ENCODE data around the gene HNRNPA3.

The HNRNPA3 gene

DNA sequence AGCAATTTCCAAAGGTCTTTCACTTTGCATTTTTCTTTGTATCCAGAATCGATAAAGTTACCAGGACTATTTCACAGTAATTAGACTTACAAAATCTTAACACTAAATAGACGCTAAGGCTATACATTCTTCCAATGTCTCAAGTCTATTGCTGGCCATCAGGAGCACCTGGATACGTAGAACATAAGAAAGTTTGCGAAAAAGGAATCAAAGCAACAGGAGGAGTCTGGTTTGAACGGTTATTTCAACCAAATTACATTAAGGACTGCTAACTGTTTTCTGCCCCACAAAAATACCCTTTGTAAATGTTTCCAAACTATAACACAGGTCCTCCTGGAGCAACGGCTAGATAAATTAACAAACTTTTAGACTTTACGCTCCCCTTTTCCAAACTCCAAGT, 1.4 kb upstream of the HNRNPA3 start:
- no peaks in the 10 kb centered on the region for H3K79me1 ChIP-seq (ENCODE audit: low read depth, low read length)
- H3K23ac ChIP-seq (ENCODE audit: low read depth, low read length, poor library complexity): no peak overlapping the region
- H3K4me2 ChIP-seq (ENCODE audit: insufficient read depth, low read length, poor library complexity, severe bottlenecking): no peak overlapping the region
- no peak overlapping the region for H3K27ac ChIP-seq (replicated peaks; ENCODE audit: low read length)
- H2AK5ac ChIP-seq (ENCODE audit: low read depth, low read length): no peak overlapping the region
- peak overlapping the region; percentile 27 for H2AFZ ChIP-seq (ENCODE audit: low read length)
- no peaks in the 10 kb centered on the region for H3K9me3 ChIP-seq (replicated peaks in 1 of 2; ENCODE audit: control insufficient read depth in 2 of 2, insufficient read depth in 1 of 2, low read depth in 1 of 2, low read length in 2 of 2)
- H2BK5ac ChIP-seq (ENCODE audit: low read length): no peak overlapping the region
- H3K4ac ChIP-seq (ENCODE audit: low read length): no peak overlapping the region
- DNase-seq (ENCODE audit: low spot score): no peak
- H3K14ac ChIP-seq (ENCODE audit: low read length): no peak overlapping the region
- no peak overlapping the region for H2BK15ac ChIP-seq (ENCODE audit: low read length)
- H3K4me1 ChIP-seq (ENCODE audit: control insufficient read depth in 2 of 2, insufficient read depth in 1 of 2, low read depth in 1 of 2, low read length in 2 of 2): peaks cover 0 to 1% of the 10 kb centered on the region in 2 donors
- no peaks in the 10 kb centered on the region for H3K27me3 ChIP-seq (ENCODE audit: control insufficient read depth in 3 of 3, insufficient read depth in 3 of 3, low read depth in 1 of 3, low read length in 3 of 3)
- peaks cover 1 to 27% of the 10 kb centered on the region in 2 donors for H3K36me3 ChIP-seq (replicated peaks in 1 of 2; ENCODE audit: control insufficient read depth in 2 of 2, insufficient read depth in 2 of 2, low read length in 2 of 2)
- no peak overlapping the region for H4K8ac ChIP-seq (ENCODE audit: low read depth, low read length)
- no peak overlapping the region for H3K9ac ChIP-seq (ENCODE audit: low read depth, low read length, poor library complexity)
- no peak overlapping the region for H2BK12ac ChIP-seq (ENCODE audit: low read length)
- H4K91ac ChIP-seq (ENCODE audit: low read depth, low read length, poor library complexity): no peak overlapping the region
- peak overlapping the region in 1 of 2 donors; percentile 69 for H3K4me3 ChIP-seq (ENCODE audit: low read length in 2 of 2)
- H2BK120ac ChIP-seq (ENCODE audit: low read depth, low read length): no peak overlapping the region
- no CpG with 5 or more reads among the region's 7 CpGs for WGBS, 2 donors (ENCODE audit: extremely low coverage in 2 of 2, insufficient read length in 2 of 2, insufficient replicate concordance in 1 of 2)
- no peak overlapping the region for H3K18ac ChIP-seq (ENCODE audit: low read length)

DNA sequence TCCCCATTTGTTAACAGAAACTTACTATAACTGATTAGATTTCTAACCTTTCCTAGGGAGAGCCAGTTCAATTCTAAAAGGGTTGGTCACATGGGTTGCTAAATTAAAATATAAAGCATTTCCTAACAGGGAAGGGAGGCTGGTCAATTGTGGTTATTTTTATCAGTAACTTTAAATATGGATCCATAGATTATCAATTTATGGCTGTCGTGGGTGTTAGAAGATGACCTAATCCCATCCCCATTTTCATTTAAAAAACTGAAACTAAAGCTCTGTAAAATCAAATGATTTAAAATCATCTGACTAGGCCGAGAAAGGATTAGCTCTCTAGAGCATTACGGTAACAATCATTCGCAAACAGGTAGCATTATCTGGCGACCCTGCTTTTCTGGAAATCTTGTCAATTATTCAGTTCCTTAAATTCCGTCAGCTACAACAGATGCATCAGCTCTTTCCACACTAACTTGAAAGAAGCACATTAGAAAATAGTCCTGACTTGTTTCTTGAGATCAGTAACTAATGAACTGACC, 953 bp upstream of the HNRNPA3 start:
- H4K8ac ChIP-seq (ENCODE audit: low read depth, low read length): peak overlapping the region; percentile 89
- no peak overlapping the region for H3K23ac ChIP-seq (ENCODE audit: low read depth, low read length, poor library complexity)
- H2AK5ac ChIP-seq (ENCODE audit: low read depth, low read length): no peak overlapping the region
- peaks cover 4 to 31% of the 10 kb centered on the region in 2 donors for H3K36me3 ChIP-seq (replicated peaks in 1 of 2; ENCODE audit: control insufficient read depth in 2 of 2, insufficient read depth in 2 of 2, low read length in 2 of 2)
- H2BK12ac ChIP-seq (ENCODE audit: low read length): no peak overlapping the region
- WGBS, 2 donors (ENCODE audit: extremely low coverage in 2 of 2, insufficient read length in 2 of 2, insufficient replicate concordance in 1 of 2): no CpG with 5 or more reads among the region's 6 CpGs
- no peak for DNase-seq (ENCODE audit: low spot score)
- no peak overlapping the region for H4K91ac ChIP-seq (ENCODE audit: low read depth, low read length, poor library complexity)
- peak overlapping the region; percentile 59 for H2AFZ ChIP-seq (ENCODE audit: low read length)
- H3K14ac ChIP-seq (ENCODE audit: low read length): no peak overlapping the region
- H2BK15ac ChIP-seq (ENCODE audit: low read length): no peak overlapping the region
- no peaks in the 10 kb centered on the region for H3K27me3 ChIP-seq (ENCODE audit: control insufficient read depth in 3 of 3, insufficient read depth in 3 of 3, low read depth in 1 of 3, low read length in 3 of 3)
- peaks cover 0 to 1% of the 10 kb centered on the region in 2 donors for H3K4me1 ChIP-seq (ENCODE audit: control insufficient read depth in 2 of 2, insufficient read depth in 1 of 2, low read depth in 1 of 2, low read length in 2 of 2)
- H3K18ac ChIP-seq (ENCODE audit: low read length): no peak overlapping the region
- H3K4me2 ChIP-seq (ENCODE audit: insufficient read depth, low read length, poor library complexity, severe bottlenecking): peak overlapping the region; percentile 71
- H3K27ac ChIP-seq (replicated peaks; ENCODE audit: low read length): peak overlapping the region; percentile 87
- H3K9me3 ChIP-seq (replicated peaks in 1 of 2; ENCODE audit: control insufficient read depth in 2 of 2, insufficient read depth in 1 of 2, low read depth in 1 of 2, low read length in 2 of 2): no peaks in the 10 kb centered on the region
- no peak overlapping the region for H2BK120ac ChIP-seq (ENCODE audit: low read depth, low read length)
- H3K9ac ChIP-seq (ENCODE audit: low read depth, low read length, poor library complexity): no peak overlapping the region
- H3K79me1 ChIP-seq (ENCODE audit: low read depth, low read length): no peaks in the 10 kb centered on the region
- no peak overlapping the region for H3K4ac ChIP-seq (ENCODE audit: low read length)
- peak overlapping the region; percentile 69 to 81 for H3K4me3 ChIP-seq (ENCODE audit: low read length in 2 of 2)
- no peak overlapping the region for H2BK5ac ChIP-seq (ENCODE audit: low read length)

DNA sequence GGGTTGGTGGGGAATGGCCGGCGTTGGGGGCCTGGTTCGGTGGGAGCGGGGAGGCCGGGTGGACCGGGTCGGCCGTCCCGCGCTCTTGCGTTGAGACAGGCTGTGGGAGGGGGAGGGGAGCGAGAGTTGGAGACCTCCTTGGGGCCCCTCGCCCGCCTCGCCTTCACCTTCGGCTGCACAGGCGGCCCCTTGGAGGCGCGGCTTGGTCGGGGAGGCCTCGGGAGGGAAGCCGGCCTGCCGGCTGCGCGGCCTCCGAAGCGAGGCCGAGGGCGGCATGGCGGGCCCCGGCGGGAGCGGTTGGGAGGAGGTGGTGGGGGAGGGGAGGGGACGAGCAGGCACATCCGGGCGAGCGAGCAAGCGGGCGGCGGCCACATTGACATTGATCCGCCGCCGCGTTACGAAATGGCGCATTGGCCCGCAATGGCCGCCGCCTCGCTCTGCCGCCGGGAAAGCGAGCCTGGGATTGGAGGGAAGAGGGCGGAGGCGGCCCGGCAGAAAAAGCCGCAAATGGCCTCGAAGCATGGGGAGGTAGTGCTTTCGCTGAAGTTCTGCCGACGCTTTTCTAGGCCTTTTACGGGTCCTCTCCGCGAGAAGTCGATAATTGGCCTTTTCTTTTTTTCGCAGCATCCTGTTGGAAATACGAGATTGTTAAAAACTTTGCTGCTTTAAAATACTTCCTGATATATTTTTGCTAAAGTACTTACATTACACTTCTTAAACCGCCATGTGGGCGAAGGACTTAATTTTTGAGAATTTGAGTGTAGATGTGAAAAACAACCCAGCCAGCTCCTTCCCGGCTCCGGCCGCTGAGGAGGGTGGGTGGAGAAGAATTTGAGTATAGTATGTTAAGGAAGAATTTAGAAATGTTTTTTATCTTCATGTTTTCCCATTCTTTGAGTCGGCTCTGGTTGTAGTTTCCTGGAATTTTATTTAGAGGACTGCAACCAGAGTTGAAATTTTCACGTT, 580 bp downstream of the HNRNPA3 start:
- Histone ChIP-seq H2BK15ac (ENCODE audit: low read length) (no peak overlapping the region), H3K4me1 (ENCODE audit: control insufficient read depth in 2 of 2, insufficient read depth in 1 of 2, low read depth in 1 of 2, low read length in 2 of 2) (peaks cover 0 to 1% of the 10 kb centered on the region in 2 donors), H3K18ac (ENCODE audit: low read length) (peak overlapping the region; percentile 99), H3K23ac (ENCODE audit: low read depth, low read length, poor library complexity) (peak overlapping the region; percentile 80), H3K4me3 (ENCODE audit: low read length in 2 of 2) (peak overlapping the region; percentile 69 to 85), H3K14ac (ENCODE audit: low read length) (no peak overlapping the region), H4K8ac (ENCODE audit: low read depth, low read length) (no peak overlapping the region), H2AFZ (ENCODE audit: low read length) (peak overlapping the region; percentile 88), H3K27me3 (ENCODE audit: control insufficient read depth in 3 of 3, insufficient read depth in 3 of 3, low read depth in 1 of 3, low read length in 3 of 3) (no peaks in the 10 kb centered on the region), H2BK120ac (ENCODE audit: low read depth, low read length) (no peak overlapping the region), H3K79me1 (ENCODE audit: low read depth, low read length) (peaks cover 2% of the 10 kb centered on the region), H4K91ac (ENCODE audit: low read depth, low read length, poor library complexity) (no peak overlapping the region), H3K27ac (replicated peaks; ENCODE audit: low read length) (peak overlapping the region; percentile 97), H3K9ac (ENCODE audit: low read depth, low read length, poor library complexity) (peak overlapping the region; percentile 97), H3K36me3 (replicated peaks in 1 of 2; ENCODE audit: control insufficient read depth in 2 of 2, insufficient read depth in 2 of 2, low read length in 2 of 2) (peaks cover 11 to 47% of the 10 kb centered on the region in 2 donors), H2BK12ac (ENCODE audit: low read length) (no peak overlapping the region), H2AK5ac (ENCODE audit: low read depth, low read length) (peak overlapping the region; percentile 83), H3K4ac (ENCODE audit: low read length) (peak overlapping the region; percentile 97), H3K4me2 (ENCODE audit: insufficient read depth, low read length, poor library complexity, severe bottlenecking) (peak overlapping the region; percentile 54), H3K9me3 (replicated peaks in 1 of 2; ENCODE audit: control insufficient read depth in 2 of 2, insufficient read depth in 1 of 2, low read depth in 1 of 2, low read length in 2 of 2) (no peaks in the 10 kb centered on the region), H2BK5ac (ENCODE audit: low read length) (peak overlapping the region; percentile 88)
- DNase-seq (ENCODE audit: low spot score): peak; percentile 87
- no CpG with 5 or more reads among the region's 74 CpGs for WGBS, 2 donors (ENCODE audit: extremely low coverage in 2 of 2, insufficient read length in 2 of 2, insufficient replicate concordance in 1 of 2)

GRCh38 chr2:177217247-177217843, 4.8 kb downstream of the HNRNPA3 start:
- Histone ChIP-seq H3K14ac (ENCODE audit: low read length) (no peak overlapping the region), H3K27ac (replicated peaks; ENCODE audit: low read length) (no peak overlapping the region), H3K4me2 (ENCODE audit: insufficient read depth, low read length, poor library complexity, severe bottlenecking) (no peak overlapping the region), H2BK5ac (ENCODE audit: low read length) (no peak overlapping the region), H4K91ac (ENCODE audit: low read depth, low read length, poor library complexity) (no peak overlapping the region), H3K23ac (ENCODE audit: low read depth, low read length, poor library complexity) (no peak overlapping the region), H2AK5ac (ENCODE audit: low read depth, low read length) (no peak overlapping the region), H3K9me3 (replicated peaks in 1 of 2; ENCODE audit: control insufficient read depth in 2 of 2, insufficient read depth in 1 of 2, low read depth in 1 of 2, low read length in 2 of 2) (no peaks in the 10 kb centered on the region), H3K4me1 (ENCODE audit: control insufficient read depth in 2 of 2, insufficient read depth in 1 of 2, low read depth in 1 of 2, low read length in 2 of 2) (no peaks in the 10 kb centered on the region), H2BK15ac (ENCODE audit: low read length) (no peak overlapping the region), H3K4me3 (ENCODE audit: low read length in 2 of 2) (no peak overlapping the region), H3K79me1 (ENCODE audit: low read depth, low read length) (peaks cover 4% of the 10 kb centered on the region), H2AFZ (ENCODE audit: low read length) (no peak overlapping the region), H2BK120ac (ENCODE audit: low read depth, low read length) (no peak overlapping the region), H3K4ac (ENCODE audit: low read length) (no peak overlapping the region), H2BK12ac (ENCODE audit: low read length) (no peak overlapping the region), H3K36me3 (replicated peaks in 1 of 2; ENCODE audit: control insufficient read depth in 2 of 2, insufficient read depth in 2 of 2, low read length in 2 of 2) (peaks cover 25 to 87% of the 10 kb centered on the region in 2 donors), H3K9ac (ENCODE audit: low read depth, low read length, poor library complexity) (no peak overlapping the region), H3K27me3 (ENCODE audit: control insufficient read depth in 3 of 3, insufficient read depth in 3 of 3, low read depth in 1 of 3, low read length in 3 of 3) (no peaks in the 10 kb centered on the region), H3K18ac (ENCODE audit: low read length) (no peak overlapping the region), H4K8ac (ENCODE audit: low read depth, low read length) (no peak overlapping the region)
- no CpG with 5 or more reads among the region's 5 CpGs for WGBS, 2 donors (ENCODE audit: extremely low coverage in 2 of 2, insufficient read length in 2 of 2, insufficient replicate concordance in 1 of 2)
- DNase-seq (ENCODE audit: low spot score): no peak

Measured in neuronal stem cell (in vitro differentiated cells).